ENCODE measurements around the gene GSTT4.

GRCh38 chr22:24035296-24035695 is 30.0 kb upstream of the GSTT4 start:
- no peak for TF ChIP-seq CTCF (IDR thresholded peaks at IDR 0.05; ENCODE audit: low read depth, low read length)
- TF ChIP-seq EZH2phosphoT487 (IDR thresholded peaks at IDR 0.05; ENCODE audit: low read depth) = no peak

Data from OCI-LY3 (cell line).